MM.1S (cell line): ENCODE results near the gene ZFHX3.

Experiments used
- DNase-seq: peaks from one replicate; pipeline ENCODE4 v3.0.0-alpha.2; 2015
- H2AFZ ChIP-seq: fragments of 300-600 bp; sonication (generic); 2 replicates; pipeline ENCODE4 v1.6.0; 2016; ENCODE audit warnings: antibody characterized with exemption, low read length
- H3F3A ChIP-seq: fragments of 300-600 bp; sonication (generic); 2 replicates; pipeline ENCODE4 v1.6.1; 2016; ENCODE audit warnings: mild to moderate bottlenecking, antibody characterized with exemption, low read length, moderate library complexity, mixed read lengths; ENCODE audit not compliant: insufficient read depth
- H3K27ac ChIP-seq: fragments of 300-600 bp; sonication (generic); 2 replicates; pipeline ENCODE4 v1.5.1; 2016; ENCODE audit warnings: mild to moderate bottlenecking, low read length
- H3K27me3 ChIP-seq: fragments of 300-600 bp; sonication (generic); replicated peaks from 2 replicates; pipeline ENCODE4 v1.6.0; 2016; ENCODE audit warnings: low read length; ENCODE audit not compliant: insufficient read depth
- H3K36me3 ChIP-seq: fragments of 300-600 bp; sonication (generic); replicated peaks from 2 replicates; pipeline ENCODE4 v1.6.1; 2016; ENCODE audit warnings: mild to moderate bottlenecking, low read length, mixed read lengths; ENCODE audit not compliant: insufficient read depth
- H3K4me1 ChIP-seq: fragments of 300-600 bp; sonication (generic); 2 replicates; pipeline ENCODE4 v1.6.1; 2016; ENCODE audit warnings: low read length, mixed read lengths
- H3K4me2 ChIP-seq: fragments of 300-600 bp; sonication (generic); 2 replicates; pipeline ENCODE4 v1.6.0; 2016; ENCODE audit warnings: low read depth, low read length
- H3K4me3 ChIP-seq: fragments of 300-600 bp; sonication (generic); 2 replicates; pipeline ENCODE4 v1.5.1; 2016; ENCODE audit warnings: low read length, mixed read lengths
- H3K79me2 ChIP-seq: fragments of 300-600 bp; sonication (generic); 2 replicates; pipeline ENCODE4 v1.6.1; 2016; ENCODE audit warnings: mixed run types, low read length, mixed read lengths
- H3K9ac ChIP-seq: fragments of 300-600 bp; sonication (generic); 2 replicates; pipeline ENCODE4 v1.6.1; 2016; ENCODE audit warnings: low read length, mixed read lengths
- H3K9me2 ChIP-seq: fragments of 300-600 bp; sonication (generic); replicated peaks from 2 replicates; pipeline ENCODE4 v1.6.1; 2016; ENCODE audit warnings: mild to moderate bottlenecking, low read length, mixed read lengths; ENCODE audit not compliant: insufficient read depth
- H3K9me3 ChIP-seq: fragments of 300-600 bp; sonication (generic); replicated peaks from 2 replicates; pipeline ENCODE4 v1.6.1; 2016; ENCODE audit warnings: mild to moderate bottlenecking, low read length, mixed read lengths; ENCODE audit not compliant: insufficient read depth
- H4K20me1 ChIP-seq: fragments of 300-600 bp; sonication (generic); 2 replicates; pipeline ENCODE4 v1.6.1; 2016; ENCODE audit warnings: mild to moderate bottlenecking, low read length, moderate library complexity, mixed read lengths; ENCODE audit not compliant: insufficient read depth
- CTCF ChIP-seq: fragments of 300-600 bp; sonication (generic); IDR thresholded peaks from 2 replicates; pipeline ENCODE4 v1.5.1; 2016; ENCODE audit warnings: antibody characterized with exemption, low read length, mixed read lengths
- EZH2 ChIP-seq: fragments of 300-600 bp; sonication (generic); optimal IDR thresholded peaks from 2 replicates; pipeline ENCODE3; 2017; ENCODE audit warnings: low read depth, mild to moderate bottlenecking, antibody characterized with exemption, low read length, mixed read lengths
- EZH2phosphoT487 ChIP-seq: fragments of 300-600 bp; sonication (generic); IDR thresholded peaks from 2 replicates; pipeline ENCODE4 v1.6.1; 2018; ENCODE audit warnings: antibody characterized with exemption, low read length

Gene ZFHX3

DNA sequence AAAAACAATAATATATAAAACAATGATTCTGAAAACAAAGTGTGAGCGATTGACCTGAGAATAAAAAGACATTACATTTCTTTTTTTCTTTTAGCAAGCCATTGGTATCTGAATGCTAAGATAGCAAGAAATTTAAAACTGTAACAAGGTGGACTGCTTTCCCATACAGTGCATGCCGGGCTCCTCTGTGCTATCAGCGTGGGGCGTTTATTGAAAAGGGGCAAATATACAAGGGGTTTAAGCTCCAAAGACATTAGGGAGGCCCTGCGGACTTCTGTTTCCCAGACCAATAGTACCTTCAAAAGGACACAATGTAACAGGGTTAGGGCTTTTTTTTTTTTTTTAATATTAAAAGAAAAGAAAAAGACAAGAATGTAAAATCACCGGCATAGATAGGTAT is 261.3 kb downstream of the ZFHX3 start:
- Histone ChIP-seq H3F3A (no peaks in the 10 kb centered on the region), H3K27ac (no peak overlapping the region), H3K4me1 (no peaks in the 10 kb centered on the region), H3K9me2 (no peaks in the 10 kb centered on the region), H3K36me3 (no peaks in the 10 kb centered on the region), H3K4me2 (no peak overlapping the region), H3K79me2 (no peaks in the 10 kb centered on the region), H3K4me3 (no peak overlapping the region), H3K9ac (no peak overlapping the region), H2AFZ (no peak overlapping the region), H4K20me1 (no peaks in the 10 kb centered on the region), H3K9me3 (no peaks in the 10 kb centered on the region), H3K27me3 (no peaks in the 10 kb centered on the region)
- DNase-seq, result no peak
- TF ChIP-seq EZH2 (no peak), EZH2phosphoT487 (no peak), CTCF (no peak)

DNA sequence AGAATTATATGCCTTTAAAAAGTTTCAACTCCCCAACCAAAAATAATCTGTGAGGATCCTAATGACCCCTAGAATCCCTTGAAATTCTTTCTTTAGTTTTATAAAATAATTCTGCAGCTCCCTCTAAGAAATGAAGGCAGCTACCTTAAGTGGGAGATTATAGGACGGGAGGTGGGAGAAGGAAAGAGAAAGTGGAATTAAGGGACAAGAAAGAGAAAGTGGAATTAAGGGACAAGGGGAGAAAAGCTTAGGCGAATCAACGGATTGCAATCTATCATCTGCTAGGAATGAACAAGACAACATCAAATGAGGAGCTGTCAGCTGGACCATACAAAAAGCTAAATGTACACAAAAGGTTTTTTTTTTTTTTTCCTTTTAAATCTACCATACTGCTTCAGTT is 262.0 kb downstream of the ZFHX3 start:
- DNase-seq, result no peak
- Histone ChIP-seq H2AFZ (no peak overlapping the region), H3K4me2 (no peak overlapping the region)

GRCh38 chr16:72785171-72785570 is 262.8 kb downstream of the ZFHX3 start:
- Histone ChIP-seq H3K27me3 (no peaks in the 10 kb centered on the region), H3F3A (no peaks in the 10 kb centered on the region), H4K20me1 (no peaks in the 10 kb centered on the region), H3K4me1 (no peaks in the 10 kb centered on the region), H2AFZ (no peak overlapping the region), H3K9me2 (no peaks in the 10 kb centered on the region), H3K27ac (no peak overlapping the region), H3K79me2 (no peaks in the 10 kb centered on the region), H3K4me3 (no peak overlapping the region), H3K9ac (no peak overlapping the region), H3K9me3 (no peaks in the 10 kb centered on the region), H3K36me3 (no peaks in the 10 kb centered on the region), H3K4me2 (no peak overlapping the region)
- DNase-seq, result no peak
- TF ChIP-seq EZH2 (no peak), CTCF (no peak), EZH2phosphoT487 (no peak)

More for the DNA sequence above, 262.0 kb downstream of the ZFHX3 start:
- Histone ChIP-seq H3K9me2 (no peaks in the 10 kb centered on the region), H3K4me1 (no peaks in the 10 kb centered on the region), H3F3A (no peaks in the 10 kb centered on the region), H3K9ac (no peak overlapping the region), H3K4me3 (no peak overlapping the region), H4K20me1 (no peaks in the 10 kb centered on the region), H3K9me3 (no peaks in the 10 kb centered on the region), H3K36me3 (no peaks in the 10 kb centered on the region), H3K79me2 (no peaks in the 10 kb centered on the region), H3K27ac (no peak overlapping the region), H3K27me3 (no peaks in the 10 kb centered on the region)
- TF ChIP-seq EZH2phosphoT487 (no peak), EZH2 (no peak), CTCF (no peak)
